GM10248 (cell line): Measurements from ENCODE around the gene IRGM.
"Not testable (repeated sequence)": the region's sequence is repeated elsewhere in the genome, so short reads cannot be mapped to it uniquely, and the experiment has no call there.

Experiments used
- CTCF ChIA-PET: fragments of 300-600 bp; sonication (Branson Sonifier 250); formaldehyde crosslinking; extraction: SDS; loops from one replicate; lab custom pipeline; 2021; ENCODE audit warnings: antibody characterized with exemption; lab: Yijun Ruan, JAX
- POLR2A ChIA-PET: fragments of 350-650 bp; sonication (Branson Sonifier 250); formaldehyde crosslinking; extraction: SDS; loops from one replicate; lab custom pipeline; 2020; ENCODE audit warnings: antibody characterized with exemption; lab: Yijun Ruan, JAX
- DNase-seq: peaks from one replicate; pipeline ENCODE4 v3.0.0; 2012; ENCODE audit errors: extremely low spot score
- CTCF ChIP-seq: IDR thresholded peaks from 2 replicates; pipeline ENCODE4 v1.5.1; 2012; ENCODE audit warnings: mild to moderate bottlenecking, low read depth; ENCODE audit errors: extremely low read depth, missing control alignments, control extremely low read depth

The IRGM gene, protein sequence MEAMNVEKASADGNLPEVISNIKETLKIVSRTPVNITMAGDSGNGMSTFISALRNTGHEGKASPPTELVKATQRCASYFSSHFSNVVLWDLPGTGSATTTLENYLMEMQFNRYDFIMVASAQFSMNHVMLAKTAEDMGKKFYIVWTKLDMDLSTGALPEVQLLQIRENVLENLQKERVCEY

GRCh38 chr5:150846308-150846653, at the start of gene IRGM:
IRGM (plus strand) TSS chr5:150846521; CDS start chr5:150848124, 1,603 bp downstream.
- ChIA-PET CTCF (interaction anchor here (0.8 to 6.0 kb wide), 50 partner anchors 7 to 389 kb away, joined by 3 to 94 read pairs (median 5); partner anchors contain the start of genes DCTN4, RBM22 and SMIM3), POLR2A (interaction anchor here (0.6 kb wide), 2 partner anchors 62 to 85 kb away, joined by 3 to 5 read pairs; no protein-coding TSS in a partner anchor)
- DNase-seq = not testable (repeated sequence)

- no peak for DNase-seq
- ChIA-PET CTCF (interaction anchor here (2.2 to 2.4 kb wide), 3 partner anchors 8 to 367 kb away, joined by 7 to 12 read pairs (median 7); no protein-coding TSS in a partner anchor), POLR2A (no interaction called here)
- no peak for TF ChIP-seq CTCF
Observed at GRCh38 chr5:150797384-150797783, 48.9 kb upstream of the IRGM start.

GRCh38 chr5:150801117-150801927, 45.0 kb upstream of the IRGM start:
- CTCF ChIA-PET = interaction anchor here (0.7 to 3.1 kb wide), 29 partner anchors 9 to 498 kb away, joined by 3 to 46 read pairs (median 4); partner anchors contain the start of genes DCTN4, IRGM, RBM22 and SMIM3

DNA sequence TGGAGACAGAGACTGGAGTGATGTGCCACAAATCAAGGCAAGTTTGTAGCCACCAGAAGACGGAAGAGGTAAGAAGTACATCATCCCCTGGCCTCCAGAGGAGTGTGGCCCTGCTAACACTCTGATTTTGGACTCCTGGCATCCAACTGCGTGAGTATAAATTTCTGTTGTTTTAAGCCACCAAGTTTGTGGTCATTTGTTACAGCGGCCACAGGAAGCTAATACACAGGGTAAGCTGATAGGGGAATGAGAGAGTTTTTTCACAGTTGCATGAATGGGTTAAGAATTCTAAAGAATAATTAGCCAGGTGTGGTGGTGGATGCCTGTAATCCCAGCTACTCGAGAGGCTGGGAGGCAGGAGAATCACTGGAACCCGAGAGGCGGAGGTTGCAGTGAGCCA, 41.9 kb upstream of the IRGM start:
- ChIA-PET CTCF (interaction anchor here (0.6 to 2.8 kb wide), 6 partner anchors 9 to 361 kb away, joined by 3 to 23 read pairs (median 5); partner anchors contain the start of gene IRGM), POLR2A (interaction anchor here (0.7 kb wide), 1 partner anchor 28 kb away, joined by 5 read pairs; no protein-coding TSS in a partner anchor)
- DNase-seq = no peak
- TF ChIP-seq CTCF = no peak

More at GRCh38 chr5:150801117-150801927, 45.0 kb upstream of the IRGM start:
- POLR2A ChIA-PET = no interaction called here
- TF ChIP-seq CTCF = peak; percentile 53
- peak; percentile 41 for DNase-seq

DNA sequence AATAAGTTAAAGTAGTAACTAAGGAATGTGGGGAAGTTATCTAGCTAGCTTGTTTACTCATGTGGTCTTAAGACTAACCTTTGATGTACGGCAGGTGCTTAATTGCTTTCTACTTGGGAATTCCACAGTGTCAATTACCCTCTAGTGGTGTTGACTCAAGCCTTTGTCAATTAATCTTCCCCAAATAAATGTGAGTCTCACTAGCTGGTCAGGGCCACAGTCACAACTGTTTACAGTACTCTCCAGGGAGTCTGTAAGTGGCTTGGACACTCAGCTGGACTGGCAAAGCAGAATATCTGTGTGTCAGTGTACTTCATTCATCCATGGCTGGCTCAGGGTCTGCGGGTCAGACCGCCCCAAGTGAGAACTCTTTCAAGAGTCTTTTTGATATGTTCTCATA, 37.0 kb upstream of the IRGM start:
- TF ChIP-seq CTCF = no peak
- ChIA-PET POLR2A (no interaction called here), CTCF (interaction anchor here (1.0 to 1.5 kb wide), 3 partner anchors 37 to 306 kb away, joined by 3 to 5 read pairs (median 3); partner anchors contain the start of gene IRGM)
- no peak for DNase-seq

GRCh38 chr5:150815010-150815409, 31.3 kb upstream of the IRGM start:
- no peak for TF ChIP-seq CTCF
- DNase-seq = no peak
- ChIA-PET CTCF (interaction anchor here (0.5 to 3.1 kb wide), 2 partner anchors 10 to 355 kb away, joined by 3 to 11 read pairs; no protein-coding TSS in a partner anchor), POLR2A (no interaction called here)

DNA sequence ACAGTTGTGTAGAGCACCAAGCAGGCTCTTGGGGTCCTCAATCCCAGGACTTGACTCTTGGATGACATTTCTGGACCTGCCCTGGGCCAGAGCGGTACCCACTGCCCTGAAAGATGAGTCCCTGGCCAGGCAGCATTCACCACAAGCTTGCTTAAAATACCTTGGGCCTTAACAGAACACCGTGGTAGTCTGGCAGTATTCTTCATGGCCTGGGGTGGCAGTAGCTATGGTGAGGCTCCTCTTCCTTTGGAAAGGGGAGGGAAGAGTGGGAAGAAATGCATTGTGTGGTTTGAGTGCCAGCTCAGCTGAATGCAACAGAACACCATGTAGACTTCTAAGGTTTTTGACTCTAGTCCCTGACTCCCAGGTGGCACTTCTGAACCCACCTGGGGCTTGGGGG, 29.4 kb upstream of the IRGM start:
- CTCF ChIA-PET = interaction anchor here (3.1 kb wide), 1 partner anchor 12 kb away, joined by 11 read pairs; no protein-coding TSS in a partner anchor
- DNase-seq = no peak
- no peak for TF ChIP-seq CTCF
- POLR2A ChIA-PET = no interaction called here
